Suprapubic skin (tissue), 4 donors: ENCODE data around the gene RTBDN. TPM values are rescaled to one million over a fixed set of nuclear protein-coding genes. Genes with fewer than 3 reads are reported as not detected.

Experiments
- DNase-seq, 2 donors: peaks; one replicate each; pipeline ENCODE4 v3.0.0-alpha.2; 2019; ENCODE audit warnings: low spot score in 2 of 2
- H3K27ac ChIP-seq: fragments of 200-600 bp; sonication (generic); one replicate; pipeline ENCODE4 v1.5.1; 2019
- H3K27me3 ChIP-seq: fragments of 200-600 bp; sonication (generic); one replicate; pipeline ENCODE4 v1.5.1; 2019
- H3K36me3 ChIP-seq: fragments of 200-600 bp; sonication (generic); one replicate; pipeline ENCODE4 v1.5.1; 2019
- H3K4me1 ChIP-seq: fragments of 200-600 bp; sonication (generic); one replicate; pipeline ENCODE4 v1.5.1; 2019
- H3K4me3 ChIP-seq: fragments of 200-600 bp; sonication (generic); one replicate; pipeline ENCODE4 v1.5.1; 2019; ENCODE audit warnings: mild to moderate bottlenecking
- H3K9me3 ChIP-seq: fragments of 200-600 bp; sonication (generic); one replicate; pipeline ENCODE4 v1.5.1; 2019
- EP300 ChIP-seq: sonication (generic); formaldehyde crosslinking; IDR thresholded peaks from one replicate; pipeline ENCODE4 v1.6.1; 2017; ENCODE audit warnings: antibody characterized with exemption
- POLR2A ChIP-seq, 2 donors: fragments of 450-650 bp; IDR thresholded peaks; one replicate each; pipeline ENCODE4 v1.6.1; 2017; ENCODE audit warnings: antibody characterized with exemption in 2 of 2, mild to moderate bottlenecking in 2 of 2, moderate library complexity in 2 of 2
- POLR2AphosphoS5 ChIP-seq, 3 donors: sonication (generic); formaldehyde crosslinking; IDR thresholded peaks; one replicate each; pipeline ENCODE4 v1.6.1; 2017; ENCODE audit warnings: antibody characterized with exemption in 3 of 3
- WGBS: methylation state at CpG from one replicate; pipeline ENCODE4 v1.1.5; 2018; 5-methylcytosine and 5-hydroxymethylcytosine counted together
- total RNA-seq, 4 donors: library from RNA; depleted of rRNA; stranded (reverse); fragments of >200 nt; gene quantifications; one replicate each; pipeline ENCODE4 v1.1.0, GENCODE V29; 2016
- TF ChIP-seq, protein P1 (sequence below), 2 donors: fragments of 200-600 bp in 1 of 2; fragments of 450-650 bp in 1 of 2; sonication (generic) in 1 of 2; IDR thresholded peaks; one replicate each; pipeline ENCODE4 v1.5.1; 2016 to 2019; ENCODE audit warnings: antibody characterized with exemption in 2 of 2, mild to moderate bottlenecking in 1 of 2, moderate library complexity in 1 of 2

The RTBDN gene
- total RNA-seq, 4 donors from 2014 or later: not detected

DNA sequence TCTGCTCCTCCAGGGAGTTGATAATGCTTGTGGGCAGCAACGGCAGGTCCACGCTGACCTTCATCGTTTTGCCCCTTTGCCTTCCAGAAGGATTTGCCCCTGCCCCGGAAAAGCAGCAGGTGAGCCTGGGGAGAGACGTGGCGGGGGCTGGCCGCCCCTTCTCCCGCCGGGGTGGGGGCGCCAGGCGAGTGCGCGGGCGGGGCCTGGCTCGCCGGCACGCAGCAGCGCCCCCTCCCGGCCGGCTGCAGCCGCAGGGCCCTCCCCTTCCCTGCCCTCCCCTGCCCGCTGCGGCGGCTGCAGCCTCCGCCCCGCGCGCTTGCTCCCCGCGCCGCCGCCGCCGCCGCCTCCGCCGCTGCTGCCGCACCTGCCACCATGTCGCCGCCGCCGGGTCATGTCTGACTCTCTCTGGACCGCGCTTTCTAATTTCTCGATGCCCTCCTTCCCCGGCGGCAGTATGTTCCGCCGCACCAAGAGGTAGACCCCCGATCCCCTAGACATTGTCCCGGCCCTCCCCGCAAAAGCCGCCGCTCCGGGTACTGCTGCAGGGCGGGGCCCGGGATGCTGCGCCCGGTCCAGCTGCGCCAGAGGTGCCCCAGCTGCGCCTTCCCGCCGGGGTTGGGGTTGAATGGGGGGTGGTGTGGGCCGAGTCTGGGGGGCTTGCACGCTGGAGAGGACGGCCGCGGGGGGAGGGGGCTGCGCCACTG, 4.0 kb upstream of the RTBDN start, which contains the start of gene MAST1:
MAST1 (plus strand) TSS at position 334 of the 704 bp plus-strand sequence; CDS start at position 392, 58 bp downstream.
- Histone ChIP-seq H3K4me1 (peaks cover 29% of the 10 kb centered on the region), H3K4me3 (peak within 1 kb of the TSS; percentile 42), H3K36me3 (no peaks in the 10 kb centered on the region), H3K27me3 (peaks cover 99% of the 10 kb centered on the region), H3K9me3 (no peaks in the 10 kb centered on the region), H3K27ac (no peak within 1 kb of the TSS)
- under 1% methylated on average over 34 of the region's 69 CpGs for WGBS
- TF ChIP-seq POLR2A (IDR thresholded peaks at IDR 0.05): no peak
- TF ChIP-seq, protein P1, sequence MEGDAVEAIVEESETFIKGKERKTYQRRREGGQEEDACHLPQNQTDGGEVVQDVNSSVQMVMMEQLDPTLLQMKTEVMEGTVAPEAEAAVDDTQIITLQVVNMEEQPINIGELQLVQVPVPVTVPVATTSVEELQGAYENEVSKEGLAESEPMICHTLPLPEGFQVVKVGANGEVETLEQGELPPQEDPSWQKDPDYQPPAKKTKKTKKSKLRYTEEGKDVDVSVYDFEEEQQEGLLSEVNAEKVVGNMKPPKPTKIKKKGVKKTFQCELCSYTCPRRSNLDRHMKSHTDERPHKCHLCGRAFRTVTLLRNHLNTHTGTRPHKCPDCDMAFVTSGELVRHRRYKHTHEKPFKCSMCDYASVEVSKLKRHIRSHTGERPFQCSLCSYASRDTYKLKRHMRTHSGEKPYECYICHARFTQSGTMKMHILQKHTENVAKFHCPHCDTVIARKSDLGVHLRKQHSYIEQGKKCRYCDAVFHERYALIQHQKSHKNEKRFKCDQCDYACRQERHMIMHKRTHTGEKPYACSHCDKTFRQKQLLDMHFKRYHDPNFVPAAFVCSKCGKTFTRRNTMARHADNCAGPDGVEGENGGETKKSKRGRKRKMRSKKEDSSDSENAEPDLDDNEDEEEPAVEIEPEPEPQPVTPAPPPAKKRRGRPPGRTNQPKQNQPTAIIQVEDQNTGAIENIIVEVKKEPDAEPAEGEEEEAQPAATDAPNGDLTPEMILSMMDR (IDR thresholded peaks at IDR 0.05): peak; percentile 10 to 73
- no peak for DNase-seq

DNA sequence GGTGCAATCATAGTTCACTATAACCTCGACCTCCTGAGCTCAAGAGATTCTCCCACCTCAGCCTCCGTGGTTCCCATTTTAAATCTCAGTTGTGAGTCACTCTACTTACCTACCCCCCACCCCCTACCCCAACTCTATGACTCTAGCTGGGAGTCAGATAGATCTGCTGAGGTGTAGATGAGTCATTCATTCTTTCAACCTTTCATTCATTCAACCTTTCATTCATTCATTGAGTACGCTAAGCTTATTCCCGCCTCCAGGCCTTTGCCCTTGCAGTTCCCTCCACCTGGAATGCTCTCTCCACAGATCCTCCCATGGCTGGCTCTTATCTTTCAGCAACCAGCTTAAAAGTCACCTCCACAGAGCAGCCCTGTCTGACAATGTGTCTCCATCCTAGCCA, 2.8 kb upstream of the RTBDN start:
- no peak overlapping the region for H3K27ac ChIP-seq
- TF ChIP-seq POLR2A (IDR thresholded peaks at IDR 0.05) (no peak), EP300 (no peak), POLR2AphosphoS5 (IDR thresholded peaks at IDR 0.05) (no peak)
- TF ChIP-seq, protein P1 (IDR thresholded peaks at IDR 0.05): no peak
- peaks cover 99% of the 10 kb centered on the region for H3K27me3 ChIP-seq
- 78% methylated on average over 4 of the region's 4 CpGs for WGBS
- peaks cover 39% of the 10 kb centered on the region for H3K4me1 ChIP-seq
- H3K4me3 ChIP-seq: no peak overlapping the region
- no peak for DNase-seq
- H3K9me3 ChIP-seq: no peaks in the 10 kb centered on the region
- H3K36me3 ChIP-seq: no peaks in the 10 kb centered on the region

DNA sequence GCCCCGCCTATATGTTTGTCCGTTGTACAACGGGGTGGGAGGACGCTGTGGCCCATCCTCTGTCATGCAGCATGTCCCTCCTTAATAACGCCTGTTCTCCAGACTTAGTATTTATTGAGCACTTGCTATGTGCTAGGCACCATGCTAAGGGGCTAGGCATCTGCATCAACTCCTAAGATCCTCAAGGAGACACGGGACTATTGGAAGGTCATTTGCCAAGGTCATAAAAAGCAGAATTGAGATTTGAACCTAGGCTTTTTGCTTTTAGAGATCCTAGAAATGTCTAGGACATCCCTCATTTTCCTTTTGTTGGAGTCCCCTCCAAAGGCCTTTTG, 2.1 kb upstream of the RTBDN start:
- no peak for TF ChIP-seq POLR2AphosphoS5 (IDR thresholded peaks at IDR 0.05)
- TF ChIP-seq EP300: no peak
- TF ChIP-seq, protein P1 (IDR thresholded peaks at IDR 0.05): no peak
- no peak for TF ChIP-seq POLR2A (IDR thresholded peaks at IDR 0.05)
- Histone ChIP-seq H3K9me3 (no peaks in the 10 kb centered on the region), H3K4me3 (no peak overlapping the region), H3K27ac (no peak overlapping the region), H3K4me1 (peaks cover 39% of the 10 kb centered on the region), H3K27me3 (peaks cover 99% of the 10 kb centered on the region), H3K36me3 (no peaks in the 10 kb centered on the region)
- DNase-seq: no peak
- WGBS: 14% methylated on average over 4 of the region's 6 CpGs

DNA sequence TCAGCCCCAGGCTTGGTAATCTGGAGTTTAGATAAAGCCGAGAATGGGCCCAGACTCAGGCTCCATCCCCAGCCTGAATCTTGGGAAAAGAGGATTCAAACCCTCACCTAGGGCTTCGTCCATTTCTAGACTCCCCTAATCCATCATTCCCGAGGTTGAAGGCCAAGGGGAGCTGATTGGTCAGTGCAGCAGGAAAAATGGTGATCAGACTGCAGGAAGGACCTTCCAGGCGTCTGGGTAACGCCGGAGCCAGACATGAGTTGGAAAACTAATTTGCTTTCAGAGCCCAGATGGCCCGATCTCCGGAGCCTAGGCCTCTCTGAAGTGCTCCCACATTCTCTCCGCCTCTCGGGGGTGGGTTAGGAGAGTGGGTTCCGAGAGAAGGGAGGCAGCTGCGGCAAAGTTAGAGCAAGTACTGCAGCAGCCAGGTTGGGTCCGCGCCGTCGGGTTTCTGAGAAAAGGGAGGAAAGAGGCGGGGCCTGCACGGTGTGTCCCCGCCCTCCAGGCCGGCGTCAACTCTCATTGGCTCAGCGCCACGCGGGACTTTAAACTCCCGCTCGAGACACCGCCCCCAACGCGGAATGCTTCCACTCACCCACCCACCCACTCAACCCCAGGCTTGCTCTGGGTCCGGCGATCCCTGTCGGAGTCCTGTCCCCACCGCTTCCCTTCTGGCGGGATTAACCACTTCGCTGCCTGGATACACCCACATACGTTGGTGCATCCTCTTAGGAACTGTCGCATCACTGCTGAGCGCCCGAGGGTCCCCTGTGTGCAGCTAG, 788 bp upstream of the RTBDN start:
- no peaks in the 10 kb centered on the region for H3K9me3 ChIP-seq
- no peak overlapping the region for H3K4me3 ChIP-seq
- 9% methylated on average over 20 of the region's 39 CpGs for WGBS
- no peak overlapping the region for H3K27ac ChIP-seq
- peak in 1 of 2 donors; percentile 70 for DNase-seq
- peaks cover 96% of the 10 kb centered on the region for H3K27me3 ChIP-seq
- TF ChIP-seq POLR2A (IDR thresholded peaks at IDR 0.05): no peak
- TF ChIP-seq POLR2AphosphoS5 (IDR thresholded peaks at IDR 0.05): no peak
- TF ChIP-seq, protein P1 (IDR thresholded peaks at IDR 0.05): no peak
- TF ChIP-seq EP300: no peak
- H3K36me3 ChIP-seq: no peaks in the 10 kb centered on the region
- peaks cover 32% of the 10 kb centered on the region for H3K4me1 ChIP-seq
